ENCODE measurements around the gene ADCY3. TPM values are rescaled to one million over a fixed set of nuclear protein-coding genes. Genes with fewer than 3 reads are reported as not detected.
A peak's percentile ranks its signal among the peaks of the same experiment; 100 is the strongest.

ADCY3 gene
- total and polyA plus RNA-seq, 9 of the 15 experiments (the other 6 are each of a cell fraction or from before 2014, with no cell fraction given), result 1.5 to 54.8 (median 26.3) TPM

GRCh38 chr2:24887307-24887874, 32.6 kb downstream of the ADCY3 start (continued):
- TF ChIP-seq MCM2 (IDR thresholded peaks at IDR 0.05; ENCODE audit: low read depth) (no peak), CREBBP (IDR thresholded peaks at IDR 0.05; ENCODE audit: low read depth, low read length) (no peak), ZBTB7A (IDR thresholded peaks at IDR 0.05; ENCODE audit: borderline replicate concordance, control insufficient read depth, low read depth, low read length) (no peak), NCOA6 (IDR thresholded peaks at IDR 0.05) (no peak), TAF15 (IDR thresholded peaks at IDR 0.05; ENCODE audit: low read depth, low read length) (no peak), CBFA2T3 (IDR thresholded peaks at IDR 0.05) (no peak)

GRCh38 chr2:24886691-24887304, 33.2 kb downstream of the ADCY3 start:
- POLR2A ChIA-PET, result no interaction called here
- Histone ChIP-seq H3K4me3 (no peak overlapping the region), H3K27me3 (ENCODE audit: control insufficient read depth in 2 of 2, insufficient read depth in 2 of 2, low read length in 2 of 2) (no peaks in the 10 kb centered on the region), H3K27ac (ENCODE audit: extremely low read depth, low read depth, low read length) (no peak overlapping the region), H3K36me3 (ENCODE audit: control insufficient read depth, insufficient read depth, low read length) (peaks cover 15% of the 10 kb centered on the region; the same call in 2 of the 3 replicates), H3K9me3 (replicated peaks; ENCODE audit: control insufficient read depth, insufficient read depth, low read depth, low read length) (no peaks in the 10 kb centered on the region), H3K4me2 (ENCODE audit: insufficient read depth, low read length) (no peak overlapping the region), H3K9ac (ENCODE audit: insufficient read depth in 1 of 2, low read depth in 2 of 2, low read length in 2 of 2) (peak overlapping the region in 1 of 2 experiments; percentile 37; a peak in 1 of 4 replicates), H3K79me2 (ENCODE audit: control insufficient read depth, insufficient read depth, low read length) (no peaks in the 10 kb centered on the region), H3K4me1 (replicated peaks in 1 of 2; ENCODE audit: control insufficient read depth in 2 of 2, insufficient read depth in 2 of 2, low read length in 2 of 2) (peaks cover 0 to 7% of the 10 kb centered on the region in 2 experiments; a peak in 2 of 5 replicates), H2AFZ (ENCODE audit: low read depth, low read length) (no peak overlapping the region), H3K9me1 (ENCODE audit: control insufficient read depth, insufficient read depth, low read length) (no peaks in the 10 kb centered on the region), H4K20me1 (replicated peaks; ENCODE audit: control insufficient read depth, insufficient read depth, low read length) (peaks cover 5% of the 10 kb centered on the region; the same call in 1 of the 2 replicates)
- CTCF ChIA-PET (ENCODE audit: low intra/inter-chr PET ratio), result no interaction called here
- TF ChIP-seq ZBED1 (IDR thresholded peaks at IDR 0.05) (no peak), KDM5B (IDR thresholded peaks at IDR 0.05; ENCODE audit: insufficient replicate concordance, low read depth, low read length) (no peak), ZNF174 (CRISPR knock-in tag; IDR thresholded peaks at IDR 0.05) (no peak), CAMTA2 (CRISPR knock-in tag; conservative IDR thresholded peaks at IDR 0.05) (no peak)
- WGBS (ENCODE audit: insufficient coverage, low coverage, missing lambda C conversion rate), result 78% methylated on average over 16 of the region's 16 CpGs
- no peak for ATAC-seq
- intact Hi-C loops (cut with micrococcal nuclease) (no loop called here), in situ Hi-C loops (cut with MboI) (no loop called here)
- BruUV-seq (replicated peaks), result no TSS peak
- DNase-seq (ENCODE audit: extremely low read depth in 1 of 4, low spot score in 3 of 4), result no peak
- no peak for FAIRE-seq
